Adrenal gland (tissue), 5 donors: ENCODE results near the gene SLC28A1.
"Not testable (repeated sequence)": the region's sequence is repeated elsewhere in the genome, so short reads cannot be mapped to it uniquely, and the experiment has no call there.

Experiments
- POLR2A ChIP-seq, 2 donors: fragments of 450-650 bp; IDR thresholded peaks; one replicate each; pipeline ENCODE4 v1.6.1; 2017; ENCODE audit warnings: antibody characterized with exemption in 2 of 2, mild to moderate bottlenecking in 2 of 2, moderate library complexity in 1 of 2
- TF ChIP-seq, protein P1 (sequence below), 6 experiments: fragments of 450-650 bp in 4 of 6; fragments of 200-600 bp in 2 of 6; sonication (generic) in 1 of 6; IDR thresholded peaks; 1 replicate in 5 of 6; 2 replicates in 1 of 6; pipeline versions ENCODE4 v1.5.1 to v1.8.0; 2016 to 2021; ENCODE audit warnings: antibody characterized with exemption in 6 of 6, mild to moderate bottlenecking in 2 of 6, moderate library complexity in 1 of 6
- donor health status: DM: no; HTN: no; CAD: no.

DNA sequence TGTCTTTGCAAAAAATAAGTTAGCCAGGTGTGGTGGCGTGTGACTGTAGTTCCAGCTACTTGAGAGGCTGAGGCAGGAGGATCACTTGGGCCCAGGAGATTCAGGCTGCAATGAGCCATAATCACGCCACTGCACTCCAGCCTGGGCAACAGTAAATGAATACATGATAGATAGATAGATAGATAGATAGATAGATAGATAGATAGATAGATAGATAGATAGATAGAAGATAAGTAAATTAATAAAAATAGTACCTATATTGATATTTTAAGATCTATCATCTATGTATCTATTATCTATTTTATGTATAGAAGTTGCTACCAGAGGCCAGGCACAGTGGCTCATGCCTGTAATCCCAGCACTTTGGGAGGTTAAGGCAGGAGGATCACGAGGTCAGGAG, 6.8 kb upstream of the SLC28A1 start:
- TF ChIP-seq, protein P1, sequence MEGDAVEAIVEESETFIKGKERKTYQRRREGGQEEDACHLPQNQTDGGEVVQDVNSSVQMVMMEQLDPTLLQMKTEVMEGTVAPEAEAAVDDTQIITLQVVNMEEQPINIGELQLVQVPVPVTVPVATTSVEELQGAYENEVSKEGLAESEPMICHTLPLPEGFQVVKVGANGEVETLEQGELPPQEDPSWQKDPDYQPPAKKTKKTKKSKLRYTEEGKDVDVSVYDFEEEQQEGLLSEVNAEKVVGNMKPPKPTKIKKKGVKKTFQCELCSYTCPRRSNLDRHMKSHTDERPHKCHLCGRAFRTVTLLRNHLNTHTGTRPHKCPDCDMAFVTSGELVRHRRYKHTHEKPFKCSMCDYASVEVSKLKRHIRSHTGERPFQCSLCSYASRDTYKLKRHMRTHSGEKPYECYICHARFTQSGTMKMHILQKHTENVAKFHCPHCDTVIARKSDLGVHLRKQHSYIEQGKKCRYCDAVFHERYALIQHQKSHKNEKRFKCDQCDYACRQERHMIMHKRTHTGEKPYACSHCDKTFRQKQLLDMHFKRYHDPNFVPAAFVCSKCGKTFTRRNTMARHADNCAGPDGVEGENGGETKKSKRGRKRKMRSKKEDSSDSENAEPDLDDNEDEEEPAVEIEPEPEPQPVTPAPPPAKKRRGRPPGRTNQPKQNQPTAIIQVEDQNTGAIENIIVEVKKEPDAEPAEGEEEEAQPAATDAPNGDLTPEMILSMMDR (IDR thresholded peaks at IDR 0.05) = not testable (repeated sequence)
- TF ChIP-seq POLR2A (IDR thresholded peaks at IDR 0.05) = not testable (repeated sequence)
